T-helper 1 cell (primary cell): ENCODE measurements around the gene RGS12.

ENCODE experiments used
- DNase-seq, 5 donors: peaks; one replicate each; pipeline ENCODE4 v3.0.0-alpha.2; 2012 to 2020

RGS12 gene

GRCh38 chr4:3336382-3337356, 43.8 kb downstream of the RGS12 start:
- no peak for DNase-seq

- no peak for DNase-seq
These were observed 44.5 kb downstream of the RGS12 start for GRCh38 chr4:3337357-3337732.

GRCh38 chr4:3337811-3338210, 45.0 kb downstream of the RGS12 start:
- no peak for DNase-seq

GRCh38 chr4:3338321-3338838, 45.6 kb downstream of the RGS12 start:
- DNase-seq: no peak

GRCh38 chr4:3338976-3339531, 46.2 kb downstream of the RGS12 start:
- no peak for DNase-seq

GRCh38 chr4:3339577-3339976, 46.8 kb downstream of the RGS12 start:
- DNase-seq: no peak

- DNase-seq: no peak
These were observed 47.3 kb downstream of the RGS12 start for GRCh38 chr4:3340038-3340699.

- no peak for DNase-seq
These were observed 47.9 kb downstream of the RGS12 start for GRCh38 chr4:3340700-3341083.

GRCh38 chr4:3341760-3342159, 48.9 kb downstream of the RGS12 start:
- no peak for DNase-seq

- no peak for DNase-seq
These were observed 49.5 kb downstream of the RGS12 start for GRCh38 chr4:3342182-3342854.
